ENCODE data around the gene HES6.

The HES6 gene

DNA sequence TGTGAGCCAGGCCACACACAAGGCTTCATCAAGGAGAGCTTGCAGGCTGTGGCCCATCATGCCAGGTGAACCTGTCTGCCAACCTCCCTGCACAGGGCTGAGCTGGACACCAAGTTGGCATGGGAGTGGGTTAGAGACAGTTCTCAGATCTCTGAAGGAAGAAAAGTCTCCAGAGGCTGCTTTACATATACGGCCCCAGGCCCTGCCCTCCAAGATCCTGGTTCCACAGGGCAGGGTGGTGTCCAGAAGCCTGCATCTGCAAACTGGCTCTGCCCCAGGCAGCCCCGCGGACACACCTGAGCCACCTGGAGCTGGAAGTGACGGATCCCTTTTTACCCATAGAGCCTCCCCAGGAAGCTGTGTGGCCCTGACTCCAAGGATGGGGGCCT is 24.2 kb upstream of the HES6 start:
- no peak overlapping the region for H3K4me3 ChIP-seq (ENCODE audit: control insufficient read depth, low read depth, low read length)
- TF ChIP-seq, protein P1, sequence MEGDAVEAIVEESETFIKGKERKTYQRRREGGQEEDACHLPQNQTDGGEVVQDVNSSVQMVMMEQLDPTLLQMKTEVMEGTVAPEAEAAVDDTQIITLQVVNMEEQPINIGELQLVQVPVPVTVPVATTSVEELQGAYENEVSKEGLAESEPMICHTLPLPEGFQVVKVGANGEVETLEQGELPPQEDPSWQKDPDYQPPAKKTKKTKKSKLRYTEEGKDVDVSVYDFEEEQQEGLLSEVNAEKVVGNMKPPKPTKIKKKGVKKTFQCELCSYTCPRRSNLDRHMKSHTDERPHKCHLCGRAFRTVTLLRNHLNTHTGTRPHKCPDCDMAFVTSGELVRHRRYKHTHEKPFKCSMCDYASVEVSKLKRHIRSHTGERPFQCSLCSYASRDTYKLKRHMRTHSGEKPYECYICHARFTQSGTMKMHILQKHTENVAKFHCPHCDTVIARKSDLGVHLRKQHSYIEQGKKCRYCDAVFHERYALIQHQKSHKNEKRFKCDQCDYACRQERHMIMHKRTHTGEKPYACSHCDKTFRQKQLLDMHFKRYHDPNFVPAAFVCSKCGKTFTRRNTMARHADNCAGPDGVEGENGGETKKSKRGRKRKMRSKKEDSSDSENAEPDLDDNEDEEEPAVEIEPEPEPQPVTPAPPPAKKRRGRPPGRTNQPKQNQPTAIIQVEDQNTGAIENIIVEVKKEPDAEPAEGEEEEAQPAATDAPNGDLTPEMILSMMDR (conservative IDR thresholded peaks at IDR 0.05; ENCODE audit: control insufficient read depth, insufficient read depth, low read depth, low read length): no peak
- DNase-seq (ENCODE audit: low read depth): no peak

DNA sequence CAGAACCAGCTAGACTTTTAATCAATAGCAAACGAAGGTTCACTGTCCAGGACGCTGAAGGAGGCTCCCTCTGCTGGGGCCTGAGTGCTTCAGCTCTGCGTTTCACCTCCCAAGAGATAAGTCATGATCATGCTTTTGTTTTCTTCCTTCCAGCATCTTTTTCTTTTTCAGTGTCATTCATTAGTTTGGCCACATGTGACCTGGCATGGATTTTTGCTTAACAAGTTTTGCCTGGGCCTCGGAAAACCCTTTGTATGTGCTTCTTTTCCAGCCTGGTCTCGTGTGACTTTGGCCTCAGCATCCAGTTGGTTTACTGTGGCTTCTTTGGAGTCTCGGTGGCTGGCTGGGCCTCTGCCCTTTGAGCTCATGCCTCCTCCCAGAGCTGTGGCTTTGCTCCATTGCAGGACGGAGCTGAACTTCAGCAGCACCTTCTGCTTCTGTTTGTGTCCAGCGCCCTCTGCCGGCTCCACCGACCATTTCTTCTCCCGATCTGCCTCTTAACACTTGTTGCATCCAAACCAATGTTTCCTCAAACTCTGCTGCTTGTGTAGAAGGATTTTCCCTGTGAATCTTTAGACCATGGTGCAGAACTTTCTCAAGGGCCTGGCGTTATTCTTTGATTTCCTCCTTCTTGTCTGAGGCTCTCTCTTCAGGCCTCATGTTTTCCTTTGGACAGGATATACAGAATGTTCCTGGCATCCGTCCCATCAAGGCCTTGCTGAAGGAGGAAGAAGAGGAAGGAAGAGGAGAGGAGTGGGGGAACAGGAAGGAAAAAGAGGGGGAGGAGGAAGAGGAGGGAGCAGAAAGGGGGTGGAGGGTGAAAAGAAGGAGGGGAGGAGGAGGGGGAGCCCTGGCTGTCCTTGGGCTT is 23.6 kb upstream of the HES6 start:
- no peak overlapping the region for H3K4me3 ChIP-seq (ENCODE audit: control insufficient read depth, low read depth, low read length)
- TF ChIP-seq, protein P1 (conservative IDR thresholded peaks at IDR 0.05; ENCODE audit: control insufficient read depth, insufficient read depth, low read depth, low read length): peak; percentile 82
- peak; percentile 94 for DNase-seq (ENCODE audit: low read depth)

DNA sequence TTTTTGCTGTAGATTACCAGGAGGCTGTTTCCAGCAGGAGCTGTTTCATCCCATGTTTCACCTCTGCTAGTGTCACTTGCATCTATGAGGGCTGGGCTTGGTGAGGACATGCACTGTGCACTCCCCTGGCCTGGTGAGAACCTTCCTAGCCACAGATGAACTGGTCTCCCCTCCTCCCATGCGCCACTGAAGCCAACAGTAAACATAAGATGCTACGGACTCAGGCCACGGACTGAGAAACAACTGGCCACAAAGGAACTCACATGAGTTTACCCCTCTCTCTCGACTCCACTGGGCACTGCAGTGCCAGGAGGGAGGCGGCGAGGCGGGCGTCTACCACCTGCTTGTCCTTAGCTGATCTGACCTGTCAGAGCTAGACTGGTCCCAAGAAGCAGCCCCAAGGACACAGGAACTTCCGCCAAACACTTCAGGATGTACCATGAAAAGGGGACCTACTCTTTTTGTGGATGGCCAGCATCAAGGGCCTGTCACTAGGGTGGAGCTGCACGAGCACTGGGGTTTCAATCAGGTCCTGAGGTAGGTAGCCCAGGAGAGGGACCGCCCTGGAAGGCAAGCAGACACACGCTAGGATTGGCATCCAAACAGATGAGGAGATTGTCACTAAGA is 22.8 kb upstream of the HES6 start:
- no peak for DNase-seq (ENCODE audit: low read depth)
- TF ChIP-seq, protein P1 (conservative IDR thresholded peaks at IDR 0.05; ENCODE audit: control insufficient read depth, insufficient read depth, low read depth, low read length): no peak
- no peak overlapping the region for H3K4me3 ChIP-seq (ENCODE audit: control insufficient read depth, low read depth, low read length)

DNA sequence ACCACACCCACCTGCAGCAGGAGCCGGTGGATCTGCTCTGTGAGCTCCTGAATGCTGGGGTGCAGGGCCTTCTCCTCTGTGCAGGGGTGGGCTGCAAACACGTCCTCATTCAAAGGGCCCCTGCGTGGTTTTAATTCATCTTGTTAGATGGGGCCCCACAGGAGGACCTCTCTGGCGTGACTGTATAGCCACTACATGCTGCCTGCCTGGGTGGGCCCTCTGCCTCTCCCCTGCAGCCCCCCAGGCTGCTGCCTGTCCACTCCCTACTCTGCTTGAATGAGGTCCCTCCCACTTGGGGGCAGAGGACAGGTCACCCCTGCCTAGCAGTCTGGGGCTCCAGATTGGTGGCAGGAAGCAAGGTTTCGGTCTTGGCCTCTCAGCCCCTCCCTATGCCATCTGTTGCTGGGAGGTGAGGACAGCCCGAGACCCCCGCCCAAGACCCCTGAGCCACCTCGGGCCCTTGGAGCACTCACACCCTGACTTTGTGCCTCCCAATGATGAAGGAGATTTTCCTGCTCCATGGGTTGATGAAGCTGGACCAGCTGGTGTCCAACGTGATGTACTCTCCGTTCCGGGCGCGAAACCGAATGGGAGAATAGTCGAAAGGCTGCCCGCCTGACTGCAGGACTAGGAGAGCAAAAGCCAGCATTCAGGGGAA is 22.0 kb upstream of the HES6 start:
- no peak for DNase-seq (ENCODE audit: low read depth)
- TF ChIP-seq, protein P1 (conservative IDR thresholded peaks at IDR 0.05; ENCODE audit: control insufficient read depth, insufficient read depth, low read depth, low read length): no peak
- no peak overlapping the region for H3K4me3 ChIP-seq (ENCODE audit: control insufficient read depth, low read depth, low read length)

DNA sequence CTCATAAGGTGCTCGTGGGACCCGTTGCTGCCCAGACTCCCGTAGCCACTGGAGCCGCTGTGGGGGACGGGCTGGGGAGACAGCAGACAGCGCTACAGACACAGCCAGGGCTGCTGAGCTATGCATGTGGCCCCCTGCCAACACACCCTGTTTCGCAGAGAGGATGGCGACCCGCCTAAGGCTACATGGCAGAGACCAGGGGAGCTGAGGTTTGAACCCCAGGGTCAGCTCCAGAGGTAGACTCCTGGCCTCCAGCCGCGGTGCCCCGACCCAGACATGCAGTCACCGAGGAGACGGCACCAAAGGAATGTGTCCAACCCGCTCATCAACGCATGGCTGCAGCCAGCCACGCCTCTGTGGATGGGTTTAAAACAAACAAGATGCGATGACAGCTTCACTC is 21.0 kb upstream of the HES6 start:
- TF ChIP-seq, protein P1 (conservative IDR thresholded peaks at IDR 0.05; ENCODE audit: control insufficient read depth, insufficient read depth, low read depth, low read length): no peak
- DNase-seq (ENCODE audit: low read depth): no peak
- no peak overlapping the region for H3K4me3 ChIP-seq (ENCODE audit: control insufficient read depth, low read depth, low read length)

DNA sequence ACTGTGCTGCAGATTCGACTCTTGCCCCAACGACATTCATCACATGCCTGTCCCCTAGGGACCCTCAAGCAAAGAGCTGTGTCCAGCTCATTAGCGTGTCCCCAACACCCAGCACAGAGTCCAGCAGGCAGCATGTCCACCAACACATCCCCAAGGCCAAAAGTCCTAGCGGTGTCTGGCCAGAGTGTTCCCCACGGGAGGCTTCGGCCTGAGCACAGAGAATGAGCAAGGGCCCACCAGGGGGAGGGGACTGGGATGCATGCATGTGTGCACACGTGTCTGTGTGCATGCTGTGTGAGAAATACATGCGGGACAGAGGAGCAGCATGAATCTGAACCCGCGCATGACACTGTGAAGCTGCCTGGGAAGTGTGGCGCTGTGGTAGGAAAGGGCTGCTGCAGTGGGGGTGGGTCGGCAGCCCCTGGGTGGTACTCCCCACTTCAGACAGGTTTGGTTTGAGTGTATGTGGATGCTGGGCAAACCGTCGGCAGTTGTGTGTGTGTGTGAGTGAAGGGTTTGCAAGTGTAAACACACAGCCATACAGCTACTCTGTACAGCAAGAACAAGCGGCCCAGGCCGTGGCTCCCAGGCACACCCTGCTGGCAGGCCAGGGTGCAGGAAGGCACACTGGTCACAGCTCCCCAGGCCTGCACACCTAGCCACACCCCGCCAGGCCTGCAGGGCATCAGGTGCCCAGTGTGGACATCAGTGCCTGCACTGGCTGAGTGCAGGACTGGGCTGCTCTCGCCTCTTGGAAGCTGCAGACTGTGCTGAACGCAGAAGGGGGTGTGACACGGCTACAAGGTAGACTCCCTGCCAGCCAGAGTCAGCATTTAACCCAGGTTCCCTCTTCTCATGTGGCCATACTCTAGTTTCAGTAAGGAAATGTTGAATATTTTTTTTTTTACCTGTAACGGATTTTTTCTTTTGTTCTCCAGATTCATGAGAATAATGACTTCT is 19.5 kb upstream of the HES6 start:
- TF ChIP-seq, protein P1 (conservative IDR thresholded peaks at IDR 0.05; ENCODE audit: control insufficient read depth, insufficient read depth, low read depth, low read length): peak; percentile 12
- no peak overlapping the region for H3K4me3 ChIP-seq (ENCODE audit: control insufficient read depth, low read depth, low read length)
- no peak for DNase-seq (ENCODE audit: low read depth)

All from fibroblast of mammary gland (primary cell).